ENCODE results near the gene PRKCH.
"Not testable (repeated sequence)": the region's sequence is repeated elsewhere in the genome, so short reads cannot be mapped to it uniquely, and the experiment has no call there.

Gene PRKCH

DNA sequence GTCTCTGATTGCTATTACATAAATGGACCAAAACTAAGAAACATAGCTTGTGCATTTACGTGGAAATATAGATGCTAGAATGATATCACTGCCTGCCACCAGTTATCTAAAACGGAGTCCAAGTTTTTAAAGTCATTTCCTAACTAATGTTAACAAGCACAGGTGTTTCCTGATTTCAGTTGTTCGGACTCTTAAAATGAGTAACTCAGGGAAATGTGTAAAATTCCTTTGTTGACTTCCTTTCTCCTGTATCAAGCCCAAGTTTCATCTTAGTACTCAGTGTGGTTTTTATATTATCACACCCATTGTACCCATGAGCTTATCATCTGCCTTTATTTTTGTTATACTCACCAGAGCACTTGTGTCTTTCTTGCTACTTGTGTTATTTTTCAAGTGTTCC is 13.2 kb upstream of the PRKCH start:
- DNase-seq (ENCODE audit: low read depth in 2 of 2) = no peak

DNA sequence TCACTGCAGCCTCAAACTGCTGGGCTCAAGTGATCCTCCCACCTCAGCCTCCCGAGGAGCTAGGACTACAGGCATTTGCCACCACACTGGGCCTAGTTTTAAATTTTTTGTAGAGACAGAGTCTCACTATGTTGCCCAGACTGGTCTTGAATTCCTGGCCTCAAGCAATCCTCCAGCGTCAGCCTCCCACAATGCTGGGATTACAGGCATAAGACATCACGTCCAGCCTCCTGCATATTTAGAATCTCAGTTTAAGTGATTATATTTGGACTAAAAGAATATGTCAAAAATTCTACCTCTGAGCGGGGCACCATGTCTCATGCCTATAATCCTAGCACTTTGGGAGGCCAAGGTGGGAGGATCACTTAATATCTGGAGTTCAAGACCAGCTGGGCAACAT is 12.7 kb upstream of the PRKCH start:
- DNase-seq (ENCODE audit: low read depth in 2 of 2) = not testable (repeated sequence)

DNA sequence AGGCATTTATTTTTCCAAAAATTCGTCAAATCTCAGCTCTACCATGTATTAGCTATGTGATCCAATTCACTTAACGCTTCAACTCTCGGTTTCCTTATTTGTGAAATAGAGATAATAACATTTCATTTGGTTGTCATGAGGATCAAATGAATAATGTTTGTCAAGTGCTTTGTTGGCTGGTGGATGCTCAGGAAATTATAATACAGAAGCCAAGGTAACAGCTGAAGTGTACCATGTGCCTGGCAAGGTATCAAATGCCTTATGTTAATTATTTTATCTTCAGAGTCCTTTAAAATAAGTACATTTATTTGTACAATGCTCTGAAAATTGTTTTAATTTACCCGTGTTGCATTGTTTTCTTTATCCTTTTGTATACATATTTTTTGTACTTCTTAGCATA is 6.1 kb upstream of the PRKCH start:
- no peak for DNase-seq (ENCODE audit: low read depth in 2 of 2)

DNA sequence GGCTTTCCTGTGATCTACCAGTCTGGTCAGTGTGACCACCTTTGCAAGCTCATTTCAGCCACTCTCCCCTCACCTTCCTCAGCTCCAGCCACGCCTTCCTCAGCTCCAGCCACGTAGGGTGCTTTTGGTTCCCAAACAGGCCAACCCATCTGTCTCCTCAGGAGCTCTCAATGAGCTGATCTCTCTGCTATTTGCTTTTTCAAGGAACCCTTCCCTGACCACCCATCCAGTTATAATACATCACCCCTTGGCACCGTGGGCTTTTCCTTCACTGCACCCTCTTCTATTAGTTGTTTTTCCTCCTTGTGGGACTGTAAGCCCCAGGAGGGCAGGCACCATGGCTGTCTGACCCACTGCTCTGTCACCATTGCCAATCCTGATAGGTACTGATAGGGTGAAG is 2.3 kb upstream of the PRKCH start:
- no peak for DNase-seq (ENCODE audit: low read depth in 2 of 2)

DNA sequence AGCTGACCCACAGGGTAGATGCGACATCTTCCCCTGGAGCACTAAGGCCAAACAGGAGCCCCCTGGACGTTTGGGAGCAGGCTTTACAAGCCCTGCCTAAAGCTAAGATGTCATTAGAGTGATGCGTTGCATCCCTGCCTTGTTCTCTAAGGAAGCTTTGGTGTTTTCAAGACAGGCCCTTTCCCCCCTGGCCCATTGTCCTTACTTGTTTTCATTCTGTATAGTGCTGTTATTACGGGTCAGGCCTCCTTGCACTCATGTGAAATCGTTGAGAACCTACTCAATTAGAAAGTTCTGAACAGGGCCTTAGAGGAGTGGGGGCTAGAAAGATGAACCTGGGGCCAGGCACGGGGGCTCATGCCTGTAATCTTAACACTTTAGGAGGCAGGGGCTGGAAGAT is 1.7 kb upstream of the PRKCH start:
- no peak for DNase-seq (ENCODE audit: low read depth in 2 of 2)

DNA sequence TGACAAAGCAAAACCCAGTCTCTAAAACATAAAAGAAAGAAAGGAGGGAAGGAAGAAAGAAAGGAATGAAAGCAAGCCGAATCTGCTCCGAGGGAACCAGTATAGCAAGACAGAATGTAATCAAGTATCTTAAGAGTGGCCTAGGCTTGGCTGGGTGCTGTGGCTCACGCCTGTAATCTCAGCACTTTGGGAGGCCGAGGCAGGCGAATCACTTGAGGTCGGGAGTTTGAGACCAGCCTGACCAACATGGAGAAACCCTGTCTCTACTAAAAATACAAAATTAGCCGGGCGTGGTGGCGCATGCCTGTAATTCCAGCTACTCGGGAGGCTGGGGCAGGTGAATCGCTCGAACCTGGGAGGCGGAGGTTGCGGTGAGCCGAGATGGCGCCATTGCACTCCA is 1.2 kb upstream of the PRKCH start:
- not testable (repeated sequence) for DNase-seq (ENCODE audit: low read depth in 2 of 2)

DNA sequence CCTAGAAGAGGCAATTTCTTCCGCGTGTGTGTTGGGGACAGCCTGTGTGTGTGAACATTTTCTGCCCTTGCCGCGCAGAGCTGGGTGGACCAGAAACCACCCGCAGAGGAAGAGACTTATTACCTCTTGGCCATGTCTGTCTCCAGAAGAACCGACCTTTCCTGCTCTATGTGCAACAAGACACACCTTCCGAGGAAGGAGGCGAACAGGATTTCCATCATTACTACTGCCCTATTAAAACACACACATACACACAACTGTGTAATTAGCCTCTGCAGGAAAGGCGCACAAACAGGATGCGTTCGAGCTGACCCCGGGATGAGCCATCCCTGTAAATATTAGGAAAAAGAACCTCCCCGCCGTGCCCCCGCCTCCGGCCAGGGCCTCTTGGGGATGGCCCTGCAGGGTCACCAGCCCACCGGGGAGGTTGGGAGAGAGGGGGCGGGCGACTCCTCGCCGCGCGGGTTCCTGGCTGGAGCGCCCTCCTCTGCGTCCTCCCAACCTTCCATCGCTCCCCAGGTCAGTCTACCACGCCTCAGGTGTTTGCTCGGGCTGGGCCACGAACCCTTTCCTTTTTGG is 484 bp upstream of the PRKCH start:
- no peak for DNase-seq (ENCODE audit: low read depth in 2 of 2)

DNA sequence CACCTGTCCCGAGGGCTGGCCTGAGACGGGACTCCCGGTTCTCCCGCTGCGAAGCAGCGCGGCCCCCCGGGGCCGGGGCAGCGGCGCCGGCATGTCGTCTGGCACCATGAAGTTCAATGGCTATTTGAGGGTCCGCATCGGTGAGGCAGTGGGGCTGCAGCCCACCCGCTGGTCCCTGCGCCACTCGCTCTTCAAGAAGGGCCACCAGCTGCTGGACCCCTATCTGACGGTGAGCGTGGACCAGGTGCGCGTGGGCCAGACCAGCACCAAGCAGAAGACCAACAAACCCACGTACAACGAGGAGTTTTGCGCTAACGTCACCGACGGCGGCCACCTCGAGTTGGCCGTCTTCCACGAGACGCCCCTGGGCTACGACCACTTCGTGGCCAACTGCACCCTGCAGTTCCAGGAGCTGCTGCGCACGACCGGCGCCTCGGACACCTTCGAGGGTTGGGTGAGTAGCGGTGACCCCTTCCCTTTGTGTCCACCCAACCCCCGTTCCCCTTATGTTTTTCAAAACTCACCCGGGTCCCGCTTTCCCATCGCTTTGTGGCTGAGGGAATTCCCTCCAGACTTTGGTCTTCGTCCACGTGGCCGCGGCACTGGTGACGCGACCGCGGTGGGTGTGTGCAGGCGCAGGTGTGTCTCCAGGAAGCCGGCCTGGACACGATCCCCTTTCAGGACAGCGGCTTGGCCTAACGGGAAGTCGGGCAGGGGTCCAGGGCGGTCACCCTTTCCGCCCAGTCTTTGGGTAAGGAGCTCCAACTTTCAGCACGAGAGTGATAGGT is 826 bp downstream of the PRKCH start:
- no peak for DNase-seq (ENCODE audit: low read depth in 2 of 2)

DNA sequence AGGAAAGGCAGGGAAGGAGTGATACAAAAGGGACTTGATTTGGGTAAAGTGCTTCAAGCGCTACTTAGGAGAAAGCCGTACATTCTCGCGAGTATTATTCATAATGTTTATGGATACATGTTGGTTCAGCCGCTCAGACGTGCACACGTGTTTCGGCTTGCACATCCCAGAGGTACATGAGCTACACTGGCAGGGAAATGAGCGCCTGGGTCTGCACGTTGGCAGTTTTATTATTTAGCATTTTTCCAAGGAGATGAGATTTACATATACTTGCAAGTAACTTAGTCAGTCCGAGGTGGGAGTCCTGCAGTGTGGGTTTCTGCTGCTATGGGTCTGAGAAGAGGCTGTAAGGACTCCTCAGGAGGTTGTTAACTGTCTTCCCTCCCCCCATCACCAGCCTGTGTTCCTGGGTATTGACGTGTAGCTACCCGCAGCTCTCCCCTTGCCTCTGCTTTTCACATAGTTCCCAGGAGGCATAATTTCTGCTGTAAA is 1.5 kb downstream of the PRKCH start:
- no peak for DNase-seq (ENCODE audit: low read depth in 2 of 2)

DNA sequence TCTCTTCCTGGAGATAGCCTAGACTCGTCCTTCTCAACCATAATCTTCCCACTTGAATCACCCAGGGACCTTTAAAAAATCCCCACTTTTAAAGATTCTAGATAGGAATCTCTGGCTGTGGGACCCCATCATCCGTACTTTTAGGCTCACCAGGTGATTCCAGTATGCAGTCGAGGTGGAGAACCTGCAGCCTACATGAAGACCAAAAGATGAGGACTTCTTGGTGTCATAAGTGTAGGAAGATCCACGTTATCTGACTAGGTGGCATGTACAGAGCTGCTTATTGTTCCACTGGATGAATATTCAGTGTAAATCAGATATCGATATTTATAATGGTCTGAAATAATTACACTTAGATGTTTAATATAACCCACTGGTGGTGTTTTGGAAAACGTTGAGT is 2.6 kb downstream of the PRKCH start:
- no peak for DNase-seq (ENCODE audit: low read depth in 2 of 2)

DNA sequence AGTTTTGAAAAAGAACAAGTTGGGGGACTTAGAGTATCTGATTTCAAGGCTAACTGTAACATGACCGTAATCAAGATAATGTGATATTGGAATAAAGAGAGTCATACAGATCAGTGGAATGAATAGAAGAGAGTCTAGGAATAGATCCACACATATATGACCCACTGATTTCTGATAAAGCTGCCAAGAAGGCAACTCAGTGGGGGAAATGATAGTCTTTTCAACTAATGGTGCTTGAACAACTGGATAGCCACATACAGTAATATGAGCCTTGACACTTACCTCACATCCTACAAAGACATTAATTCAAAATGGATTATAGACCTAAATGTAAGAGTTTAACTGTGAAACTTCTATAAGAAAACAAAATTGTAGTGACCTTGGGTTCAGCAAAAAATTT is 3.8 kb downstream of the PRKCH start:
- no peak for DNase-seq (ENCODE audit: low read depth in 2 of 2)

DNA sequence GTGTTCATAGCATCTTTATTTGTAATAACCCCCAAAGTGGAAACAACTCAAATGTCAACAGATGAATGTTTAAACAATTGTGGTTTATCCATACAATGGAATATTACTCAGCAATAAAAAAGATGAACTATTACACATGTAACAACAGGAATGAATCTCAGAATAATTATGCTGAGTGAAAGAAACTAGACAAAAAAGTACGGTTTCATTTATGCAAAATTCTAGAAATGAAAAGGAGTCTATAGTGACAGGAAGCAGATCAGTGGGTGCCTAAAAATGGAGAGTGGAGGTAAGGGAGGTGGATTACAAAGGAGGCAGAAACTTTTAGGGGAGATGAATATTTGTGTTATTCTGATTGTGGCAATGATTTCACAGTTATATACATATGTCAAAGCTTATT is 4.8 kb downstream of the PRKCH start:
- DNase-seq (ENCODE audit: low read depth in 2 of 2) = no peak

DNA sequence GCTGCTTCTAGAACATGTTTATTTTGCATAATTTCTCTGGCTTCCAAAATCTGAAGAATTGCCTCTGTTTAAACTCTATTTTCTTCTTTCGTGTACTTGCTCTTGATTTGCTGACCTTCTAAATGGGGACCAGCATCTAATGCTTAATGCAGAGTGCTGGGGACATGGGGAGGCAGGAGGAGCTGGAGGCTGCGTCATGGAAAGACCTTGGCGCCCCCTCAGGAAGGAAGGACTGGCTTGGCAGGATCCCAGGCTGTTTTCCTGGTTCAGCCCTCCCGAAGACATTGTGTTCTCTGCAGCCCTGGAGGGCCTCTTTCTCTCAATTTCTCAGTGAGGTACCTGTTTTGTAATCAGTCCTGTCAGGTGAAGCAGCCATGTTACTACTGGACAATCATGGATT is 5.5 kb downstream of the PRKCH start:
- no peak for DNase-seq (ENCODE audit: low read depth in 2 of 2)

DNA sequence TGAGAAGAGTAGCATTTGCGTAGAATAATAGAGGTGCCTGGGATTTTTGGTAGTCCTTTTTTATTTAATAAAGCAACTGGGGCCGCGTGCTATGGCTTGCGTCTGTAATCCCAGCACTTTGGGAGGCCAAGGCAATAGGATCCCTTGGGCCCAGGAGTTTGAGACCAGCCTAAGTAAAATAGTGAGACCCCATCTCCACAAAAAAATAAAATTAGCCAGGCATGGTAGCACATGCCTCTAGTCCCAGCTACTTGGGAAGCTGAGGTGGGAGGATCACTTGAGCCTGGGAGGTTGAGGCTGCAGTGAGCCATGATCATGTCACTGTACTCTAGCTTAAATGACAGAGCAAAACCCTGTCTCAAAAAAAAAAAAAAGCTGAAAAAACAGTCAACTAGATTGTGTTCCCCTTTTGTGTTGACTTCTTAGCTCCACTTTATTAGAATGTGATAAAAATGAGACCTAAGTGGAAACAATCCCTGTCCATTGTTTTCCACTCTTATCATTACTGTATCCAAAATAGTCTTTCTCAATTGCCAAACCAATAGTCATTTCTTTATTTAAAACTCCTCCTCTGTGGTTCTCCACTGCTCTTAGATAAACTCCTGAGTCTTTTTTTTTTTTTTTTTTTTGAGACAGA is 7.4 kb downstream of the PRKCH start:
- DNase-seq (ENCODE audit: low read depth in 2 of 2) = no peak

DNA sequence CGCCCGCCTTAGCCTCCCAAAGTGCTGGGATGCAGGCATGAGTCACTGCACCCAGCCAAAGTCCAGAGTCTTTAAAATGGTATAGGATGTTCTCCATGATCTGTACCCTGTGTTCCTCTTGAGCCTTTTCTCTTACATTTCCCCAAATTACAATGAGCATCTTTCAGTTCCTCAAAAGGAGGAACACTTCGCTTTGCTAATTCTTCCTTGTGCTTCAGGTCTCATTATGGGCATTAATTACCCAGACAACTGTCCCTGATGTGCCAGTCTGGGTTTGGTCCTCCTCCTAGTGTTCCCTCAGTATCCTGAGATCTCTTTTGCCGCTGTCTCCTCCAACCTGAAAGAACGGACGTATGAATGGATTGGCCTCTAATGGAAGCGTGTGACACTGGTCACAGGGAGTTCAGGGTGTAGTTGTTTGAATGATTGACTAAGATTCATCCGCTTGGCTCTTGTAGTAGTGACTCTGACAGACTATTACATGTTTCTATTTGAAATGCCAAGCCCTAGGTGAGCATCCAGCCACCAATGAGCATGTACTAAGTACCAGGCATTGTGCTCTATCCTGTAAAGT is 8.2 kb downstream of the PRKCH start:
- DNase-seq (ENCODE audit: low read depth in 2 of 2) = no peak

DNA sequence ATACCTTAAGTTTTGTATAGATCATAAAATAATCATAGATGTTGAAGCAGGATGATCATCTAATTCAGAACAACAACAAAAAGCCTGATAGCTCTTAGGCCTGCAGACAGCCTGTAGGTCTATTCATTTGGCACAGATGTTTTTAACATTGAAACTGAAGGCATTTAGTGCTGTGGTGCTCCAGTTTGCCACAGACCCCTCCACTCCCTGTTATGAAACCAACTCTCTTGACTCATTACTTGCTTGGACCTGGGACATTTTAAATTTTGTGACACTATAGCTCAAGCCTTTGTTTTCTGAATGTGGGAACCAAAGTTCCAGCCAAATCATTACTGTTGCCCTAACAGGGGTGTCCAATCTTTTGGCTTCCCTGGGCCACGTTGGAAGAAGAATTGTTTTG is 9.1 kb downstream of the PRKCH start:
- no peak for DNase-seq (ENCODE audit: low read depth in 2 of 2)

DNA sequence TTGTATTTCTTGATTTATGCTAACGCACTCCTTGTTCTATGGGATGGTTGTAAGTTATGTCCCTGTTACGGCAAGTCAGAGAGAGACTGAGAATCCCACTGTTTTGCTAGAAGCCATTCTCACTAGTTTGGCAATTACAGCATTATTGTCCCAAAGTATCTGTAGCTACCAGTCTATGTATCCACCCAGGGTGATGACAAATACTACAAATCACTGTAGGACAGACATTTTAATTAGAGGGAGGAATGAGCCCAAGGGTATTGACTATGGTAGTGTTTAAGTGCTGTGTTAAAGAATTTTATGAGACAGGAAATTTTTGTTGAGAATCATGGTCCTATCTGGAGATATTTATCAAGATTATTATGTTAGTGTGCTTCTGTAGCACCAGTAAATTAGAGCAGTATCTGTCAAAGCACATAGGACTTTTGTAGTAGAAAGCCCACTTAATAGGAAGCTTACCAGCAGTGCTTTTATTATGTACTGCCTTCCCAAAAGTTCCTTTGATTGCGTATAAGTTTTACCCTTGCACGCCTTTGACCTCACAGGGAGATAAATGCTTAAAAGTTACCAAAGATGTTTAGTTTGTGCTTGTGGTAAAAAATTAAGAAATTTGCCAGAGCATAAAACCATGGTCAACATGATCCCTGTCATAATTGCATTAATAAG is 10.7 kb downstream of the PRKCH start:
- DNase-seq (ENCODE audit: low read depth in 2 of 2) = no peak

DNA sequence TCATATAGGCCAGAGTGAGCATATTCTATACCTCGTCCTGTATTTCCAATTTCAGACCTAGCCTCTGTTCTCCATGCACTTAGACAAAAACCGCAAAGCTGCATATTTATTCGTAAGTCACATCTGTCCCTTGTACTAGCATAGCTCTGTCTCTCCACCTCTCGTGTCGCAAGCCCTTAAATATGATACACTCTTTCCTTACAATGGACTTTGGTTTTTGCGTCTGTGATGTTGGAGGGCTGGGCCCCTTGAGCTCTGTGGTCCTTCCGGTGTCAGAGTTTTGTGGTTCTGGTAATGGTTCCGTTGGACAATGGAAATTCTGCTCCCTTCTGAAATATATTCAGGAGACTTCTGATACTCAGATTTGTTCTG is 11.3 kb downstream of the PRKCH start:
- DNase-seq (ENCODE audit: low read depth in 2 of 2) = no peak

DNA sequence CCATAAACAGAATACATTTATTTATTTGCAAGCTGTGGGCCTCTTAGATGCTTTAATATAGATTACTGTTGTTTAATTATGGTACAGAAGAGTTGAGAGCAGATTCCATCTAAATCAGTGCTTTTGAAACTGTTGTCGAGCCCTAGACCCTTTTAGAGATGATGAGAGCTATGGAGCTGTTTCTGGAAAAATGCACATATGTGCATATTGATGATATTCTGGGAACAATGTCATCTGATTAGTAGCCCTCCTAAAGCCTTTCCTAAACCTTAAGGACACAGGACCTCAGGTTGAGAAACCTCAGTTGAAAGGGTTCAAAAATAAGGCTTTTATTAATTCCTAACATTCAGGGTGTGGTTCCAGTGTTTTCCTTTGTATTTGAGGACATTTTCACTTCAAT is 11.7 kb downstream of the PRKCH start:
- no peak for DNase-seq (ENCODE audit: low read depth in 2 of 2)

DNA sequence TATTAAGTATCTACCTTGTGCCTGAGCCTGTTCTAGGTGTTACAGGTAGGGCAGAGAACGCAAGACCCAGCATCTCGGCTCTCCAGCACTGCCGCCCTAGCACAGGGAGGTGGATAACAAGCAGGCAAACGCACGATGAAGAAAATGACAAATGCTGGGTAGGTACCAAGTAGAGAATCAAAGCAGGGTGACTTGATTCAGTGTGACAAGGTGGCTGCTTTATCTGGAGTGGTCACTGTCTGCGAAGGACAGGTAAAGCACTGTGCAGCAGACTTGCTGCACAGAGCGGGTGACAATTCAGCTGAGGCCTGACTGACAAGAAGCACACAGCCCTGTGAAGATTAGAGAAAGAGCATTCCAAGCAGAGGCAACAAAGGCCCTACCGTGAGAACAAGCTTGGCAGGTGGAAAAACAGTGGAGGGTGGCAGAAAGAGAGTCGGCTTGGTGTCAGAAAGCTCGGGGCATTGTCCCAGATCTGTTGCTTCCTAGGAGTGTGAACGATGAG is 12.9 kb downstream of the PRKCH start:
- DNase-seq (ENCODE audit: low read depth in 2 of 2) = no peak

DNA sequence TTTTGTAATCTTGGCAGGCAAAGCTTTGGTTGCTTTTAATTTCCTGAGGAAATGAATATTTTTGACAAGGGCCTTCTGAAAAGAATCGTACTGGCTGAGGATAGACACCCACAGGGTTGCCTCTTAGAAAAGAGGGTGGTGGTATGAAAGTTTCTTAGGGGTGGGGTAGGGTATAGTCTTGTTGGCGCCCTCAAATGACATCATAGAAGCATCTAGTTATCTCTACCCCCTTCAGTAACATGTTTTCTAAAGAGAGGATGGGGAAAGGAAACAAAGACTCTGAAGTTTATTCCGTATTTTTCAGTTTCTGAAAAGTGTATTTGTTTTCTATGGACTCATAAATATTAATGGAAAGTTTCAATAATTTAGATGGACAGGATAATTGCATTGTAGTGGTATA is 13.7 kb downstream of the PRKCH start:
- no peak for DNase-seq (ENCODE audit: low read depth in 2 of 2)

DNA sequence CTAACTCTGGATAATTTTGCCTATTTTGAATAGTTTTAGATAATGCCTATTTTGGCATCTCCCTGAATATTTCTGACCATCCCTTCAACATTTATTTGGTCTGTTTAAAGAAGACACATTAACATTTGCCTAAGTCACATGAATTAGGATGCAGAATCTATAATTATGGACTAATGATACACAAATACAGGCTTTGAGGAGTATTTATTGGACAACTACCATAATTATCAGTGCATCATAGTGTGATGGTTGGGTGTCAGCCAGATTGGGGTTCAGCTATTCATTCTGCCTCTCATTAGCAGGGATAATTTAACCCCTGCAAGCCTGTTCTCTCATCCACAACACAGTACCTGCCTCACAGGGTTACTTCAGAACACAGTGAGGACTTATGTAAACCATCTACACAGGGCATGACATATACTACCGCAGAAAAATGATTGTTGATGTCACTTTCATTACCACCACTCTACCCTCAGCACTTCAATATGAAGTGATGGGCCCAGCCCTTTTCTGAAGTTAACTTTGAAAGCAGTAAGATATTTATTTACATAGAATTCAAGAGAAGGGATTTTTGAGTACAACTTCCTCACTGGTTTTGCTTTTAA is 14.4 kb downstream of the PRKCH start:
- DNase-seq (ENCODE audit: low read depth in 2 of 2) = no peak
